HepG2 (cell line): Measurements from ENCODE around the gene SLC9A8. TPM values are rescaled to one million over a fixed set of nuclear protein-coding genes. Genes with fewer than 3 reads are reported as not detected.

Experiments
- CENPT ChIP-seq: sonication (generic); formaldehyde crosslinking; IDR thresholded peaks from 2 replicates; pipeline ENCODE4 v1.8.0; 2022; ENCODE audit warnings: low read depth, mild to moderate bottlenecking, moderate library complexity, missing genetic modification reagents
- EZH2 ChIP-seq: conservative IDR thresholded peaks from 2 replicates; pipeline ENCODE4 v1.6.1; 2012; ENCODE audit warnings: mild to moderate bottlenecking, low read depth, low read length, moderate library complexity
- FOSL1 ChIP-seq: sonication (generic); formaldehyde crosslinking; IDR thresholded peaks from 2 replicates; pipeline ENCODE4 v1.9.0; 2021; ENCODE audit warnings: missing genetic modification reagents, borderline replicate concordance
- GATA4 ChIP-seq: sonication (generic); IDR thresholded peaks from 2 replicates; pipeline ENCODE4 v1.6.1; 2016; ENCODE audit warnings: antibody characterized with exemption, low read depth, borderline replicate concordance
- HNRNPL ChIP-seq: fragments of 200-400 bp; formaldehyde crosslinking; IDR thresholded peaks from 2 replicates; pipeline ENCODE4 v1.6.1; 2017; ENCODE audit warnings: mild to moderate bottlenecking, low read depth, low read length
- NPAS2 ChIP-seq: sonication (generic); formaldehyde crosslinking; IDR thresholded peaks from 2 replicates; pipeline ENCODE4 v1.8.0; 2022; ENCODE audit warnings: mild to moderate bottlenecking, missing genetic modification reagents, borderline replicate concordance
- NR2F6 ChIP-seq, 2 experiments: IDR thresholded peaks; 2 replicates each; pipeline ENCODE4 v1.6.1; 2016; ENCODE audit warnings: antibody characterized with exemption in 1 of 2, mild to moderate bottlenecking in 1 of 2
- ONECUT2 ChIP-seq: sonication (generic); formaldehyde crosslinking; IDR thresholded peaks from 2 replicates; pipeline ENCODE4 v1.4.0; 2020; ENCODE audit warnings: missing genetic modification reagents
- SRY ChIP-seq: sonication (generic); formaldehyde crosslinking; IDR thresholded peaks from 2 replicates; pipeline ENCODE4 v1.8.0; 2022; ENCODE audit warnings: mild to moderate bottlenecking, missing genetic modification reagents
- ZFP37 ChIP-seq: sonication (generic); formaldehyde crosslinking; IDR thresholded peaks from 2 replicates; pipeline ENCODE4 v1.4.0; 2020; ENCODE audit warnings: missing genetic modification reagents, borderline replicate concordance
- ZNF160 ChIP-seq: sonication (generic); formaldehyde crosslinking; IDR thresholded peaks from 2 replicates; pipeline ENCODE4 v1.8.0; 2022; ENCODE audit warnings: mild to moderate bottlenecking, inconsistent platforms, missing genetic modification reagents
- ZNF326 ChIP-seq: sonication (generic); formaldehyde crosslinking; IDR thresholded peaks from 2 replicates; pipeline ENCODE4 v1.4.0; 2020; ENCODE audit warnings: missing genetic modification reagents, borderline replicate concordance
- ZNF557 ChIP-seq: sonication (generic); formaldehyde crosslinking; IDR thresholded peaks from 2 replicates; pipeline ENCODE4 v1.4.0; 2020; ENCODE audit warnings: missing genetic modification reagents
- ZNF598 ChIP-seq: sonication (generic); formaldehyde crosslinking; IDR thresholded peaks from 2 replicates; pipeline ENCODE4 v1.5.1; 2020; ENCODE audit warnings: mild to moderate bottlenecking, missing genetic modification reagents, borderline replicate concordance
- polyA plus RNA-seq, 8 experiments: library from polyadenylated mRNA; depleted of rRNA in 3 of 8; stranded (reverse) in 7 of 8; unstranded in 1 of 8; fragments of >200 nt; fragmentation: Illumina TruSeq in 4 of 8; extraction: Trizol in 4 of 8; gene quantifications; 2 replicates each; pipeline versions ENCODE4 v1.2.1 to v1.2.3, GENCODE V29; 2011 to 2016; ENCODE audit warnings: low read depth in 4 of 8, missing spikeins in 1 of 8, mixed read lengths in 1 of 8; ENCODE audit not compliant: insufficient read depth in 1 of 8
- total RNA-seq, 5 experiments: library from RNA; depleted of rRNA; stranded (reverse); fragments of >200 nt; fragmentation: Illumina TruSeq; extraction: Trizol; gene quantifications; 2 replicates each; pipeline ENCODE4 v1.2.3, GENCODE V29; 2016; ENCODE audit warnings: low read depth in 1 of 5
- TF ChIP-seq, protein P1 (sequence below): sonication (generic); formaldehyde crosslinking; IDR thresholded peaks from 2 replicates; pipeline ENCODE4 v1.5.1; 2020; ENCODE audit warnings: mild to moderate bottlenecking, missing genetic modification reagents, moderate library complexity
- TF ChIP-seq, protein P2 (sequence below), 2 experiments: sonication (generic) in 1 of 2; formaldehyde crosslinking in 1 of 2; IDR thresholded peaks; 2 replicates each; pipeline versions ENCODE4 v1.5.1 to v1.6.1; 2011 to 2020; ENCODE audit warnings: borderline replicate concordance in 1 of 2, low read depth in 1 of 2, low read length in 1 of 2, mild to moderate bottlenecking in 1 of 2, missing genetic modification reagents in 1 of 2, moderate library complexity in 1 of 2
- TF ChIP-seq, protein P3 (sequence below): sonication (generic); formaldehyde crosslinking; IDR thresholded peaks from 2 replicates; pipeline ENCODE4 v1.5.0; 2020; ENCODE audit warnings: missing genetic modification reagents, mild to moderate bottlenecking, borderline replicate concordance
- TF ChIP-seq, protein P4 (sequence below): sonication (generic); formaldehyde crosslinking; IDR thresholded peaks from 2 replicates; pipeline ENCODE4 v1.5.0; 2020; ENCODE audit warnings: missing genetic modification reagents, mild to moderate bottlenecking, borderline replicate concordance

The SLC9A8 gene
- total and polyA plus RNA-seq, 2 of the 13 experiments (the other 11 are each of a cell fraction or from before 2014, with no cell fraction given): 4.1 to 7.4 TPM

DNA sequence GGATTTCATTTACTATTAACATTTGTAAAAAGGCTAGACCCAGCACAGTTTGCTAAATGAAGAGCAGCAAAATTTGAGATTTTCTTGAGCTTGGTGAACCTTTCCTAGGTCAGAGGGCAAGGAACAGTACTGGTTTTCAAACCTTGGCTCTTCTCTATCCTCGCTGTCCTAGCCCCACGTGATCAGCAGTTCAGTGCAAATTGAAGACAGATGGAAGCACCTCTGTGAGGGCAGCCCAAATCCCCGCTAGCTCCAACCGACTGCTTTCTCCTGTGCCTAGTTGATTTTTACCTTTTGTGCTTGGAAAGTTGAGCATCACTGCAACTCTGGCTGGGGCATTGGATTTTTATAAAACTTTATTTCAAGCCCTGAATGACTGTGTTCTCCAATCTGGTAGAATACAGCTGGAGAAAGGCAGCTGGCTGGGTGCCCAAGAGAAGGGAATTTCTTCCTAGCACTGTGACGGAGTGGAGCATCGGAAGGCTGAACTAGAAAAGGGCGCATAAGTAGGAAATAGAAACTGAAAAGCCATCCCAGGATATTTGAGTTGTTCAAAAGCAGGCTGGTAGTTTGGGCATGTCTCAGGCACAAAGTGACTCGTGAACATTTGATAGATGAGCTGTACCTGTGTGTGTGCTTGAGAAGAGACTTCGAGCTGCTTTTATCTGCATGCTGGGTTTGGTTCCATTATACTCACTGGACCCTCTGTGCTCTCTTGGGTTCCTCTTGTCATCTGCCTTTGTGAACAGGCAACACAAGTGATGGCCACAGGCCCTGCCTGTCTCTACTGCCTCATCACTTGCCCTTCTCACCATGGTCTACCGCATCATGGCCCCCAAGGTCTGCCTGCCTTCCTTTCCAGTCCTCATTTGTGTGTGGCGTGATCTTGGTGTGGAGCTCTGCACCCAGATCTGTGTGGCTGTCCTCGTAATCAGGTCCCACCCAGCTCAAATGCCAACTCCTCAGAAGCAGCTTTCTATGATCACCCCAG is 125.8 kb downstream of the SLC9A8 start (continued):
- TF ChIP-seq, protein P1, sequence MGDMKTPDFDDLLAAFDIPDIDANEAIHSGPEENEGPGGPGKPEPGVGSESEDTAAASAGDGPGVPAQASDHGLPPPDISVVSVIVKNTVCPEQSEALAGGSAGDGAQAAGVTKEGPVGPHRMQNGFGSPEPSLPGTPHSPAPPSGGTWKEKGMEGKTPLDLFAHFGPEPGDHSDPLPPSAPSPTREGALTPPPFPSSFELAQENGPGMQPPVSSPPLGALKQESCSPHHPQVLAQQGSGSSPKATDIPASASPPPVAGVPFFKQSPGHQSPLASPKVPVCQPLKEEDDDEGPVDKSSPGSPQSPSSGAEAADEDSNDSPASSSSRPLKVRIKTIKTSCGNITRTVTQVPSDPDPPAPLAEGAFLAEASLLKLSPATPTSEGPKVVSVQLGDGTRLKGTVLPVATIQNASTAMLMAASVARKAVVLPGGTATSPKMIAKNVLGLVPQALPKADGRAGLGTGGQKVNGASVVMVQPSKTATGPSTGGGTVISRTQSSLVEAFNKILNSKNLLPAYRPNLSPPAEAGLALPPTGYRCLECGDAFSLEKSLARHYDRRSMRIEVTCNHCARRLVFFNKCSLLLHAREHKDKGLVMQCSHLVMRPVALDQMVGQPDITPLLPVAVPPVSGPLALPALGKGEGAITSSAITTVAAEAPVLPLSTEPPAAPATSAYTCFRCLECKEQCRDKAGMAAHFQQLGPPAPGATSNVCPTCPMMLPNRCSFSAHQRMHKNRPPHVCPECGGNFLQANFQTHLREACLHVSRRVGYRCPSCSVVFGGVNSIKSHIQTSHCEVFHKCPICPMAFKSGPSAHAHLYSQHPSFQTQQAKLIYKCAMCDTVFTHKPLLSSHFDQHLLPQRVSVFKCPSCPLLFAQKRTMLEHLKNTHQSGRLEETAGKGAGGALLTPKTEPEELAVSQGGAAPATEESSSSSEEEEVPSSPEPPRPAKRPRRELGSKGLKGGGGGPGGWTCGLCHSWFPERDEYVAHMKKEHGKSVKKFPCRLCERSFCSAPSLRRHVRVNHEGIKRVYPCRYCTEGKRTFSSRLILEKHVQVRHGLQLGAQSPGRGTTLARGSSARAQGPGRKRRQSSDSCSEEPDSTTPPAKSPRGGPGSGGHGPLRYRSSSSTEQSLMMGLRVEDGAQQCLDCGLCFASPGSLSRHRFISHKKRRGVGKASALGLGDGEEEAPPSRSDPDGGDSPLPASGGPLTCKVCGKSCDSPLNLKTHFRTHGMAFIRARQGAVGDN: 0 out of 2 replicates have a peak, but pooled peaks have one; percentile 14
- TF ChIP-seq ONECUT2 (CRISPR knock-in tag) (no peak), ZNF160 (CRISPR knock-in tag) (no peak), ZNF598 (CRISPR knock-in tag) (peak; percentile 43; the same call in 1 of the 2 replicates), ZNF326 (CRISPR knock-in tag) (no peak), NPAS2 (CRISPR knock-in tag) (no peak), SRY (no peak), CENPT (CRISPR knock-in tag) (no peak), HNRNPL (no peak), ZNF557 (no peak), EZH2 (no peak), FOSL1 (CRISPR knock-in tag) (no peak), ZFP37 (CRISPR knock-in tag) (no peak; the same call in 1 of the 2 replicates), GATA4 (no peak), NR2F6 (IDR thresholded peaks at IDR 0.05) (no peak), NR2F6 (CRISPR knock-in tag; IDR thresholded peaks at IDR 0.05) (no peak)
- TF ChIP-seq, protein P2, sequence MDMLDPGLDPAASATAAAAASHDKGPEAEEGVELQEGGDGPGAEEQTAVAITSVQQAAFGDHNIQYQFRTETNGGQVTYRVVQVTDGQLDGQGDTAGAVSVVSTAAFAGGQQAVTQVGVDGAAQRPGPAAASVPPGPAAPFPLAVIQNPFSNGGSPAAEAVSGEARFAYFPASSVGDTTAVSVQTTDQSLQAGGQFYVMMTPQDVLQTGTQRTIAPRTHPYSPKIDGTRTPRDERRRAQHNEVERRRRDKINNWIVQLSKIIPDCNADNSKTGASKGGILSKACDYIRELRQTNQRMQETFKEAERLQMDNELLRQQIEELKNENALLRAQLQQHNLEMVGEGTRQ (IDR thresholded peaks at IDR 0.05; ENCODE audit: low read depth, low read length): 0 out of 2 replicates have a peak, but pooled peaks have one; percentile 33
- TF ChIP-seq, protein P2 (CRISPR knock-in tag; IDR thresholded peaks at IDR 0.05; ENCODE audit: borderline replicate concordance): no peak; the same call in 1 of the 2 replicates
- TF ChIP-seq, protein P3, sequence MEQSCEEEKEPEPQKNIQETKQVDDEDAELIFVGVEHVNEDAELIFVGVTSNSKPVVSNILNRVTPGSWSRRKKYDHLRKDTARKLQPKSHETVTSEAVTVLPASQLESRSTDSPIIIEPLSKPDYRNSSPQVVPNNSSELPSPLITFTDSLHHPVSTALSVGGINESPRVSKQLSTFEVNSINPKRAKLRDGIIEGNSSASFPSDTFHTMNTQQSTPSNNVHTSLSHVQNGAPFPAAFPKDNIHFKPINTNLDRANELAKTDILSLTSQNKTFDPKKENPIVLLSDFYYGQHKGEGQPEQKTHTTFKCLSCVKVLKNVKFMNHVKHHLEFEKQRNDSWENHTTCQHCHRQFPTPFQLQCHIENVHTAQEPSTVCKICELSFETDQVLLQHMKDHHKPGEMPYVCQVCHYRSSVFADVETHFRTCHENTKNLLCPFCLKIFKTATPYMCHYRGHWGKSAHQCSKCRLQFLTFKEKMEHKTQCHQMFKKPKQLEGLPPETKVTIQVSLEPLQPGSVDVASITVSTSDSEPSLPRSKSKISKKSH (CRISPR knock-in tag): no peak
- TF ChIP-seq, protein P4, sequence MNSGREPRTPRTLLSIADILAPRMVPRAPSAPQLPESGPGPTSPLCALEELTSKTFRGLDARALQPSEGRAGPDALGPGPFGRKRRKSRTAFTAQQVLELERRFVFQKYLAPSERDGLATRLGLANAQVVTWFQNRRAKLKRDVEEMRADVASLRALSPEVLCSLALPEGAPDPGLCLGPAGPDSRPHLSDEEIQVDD (CRISPR knock-in tag): no peak
